ENCODE measurements around the gene TIMM9.

DNA sequence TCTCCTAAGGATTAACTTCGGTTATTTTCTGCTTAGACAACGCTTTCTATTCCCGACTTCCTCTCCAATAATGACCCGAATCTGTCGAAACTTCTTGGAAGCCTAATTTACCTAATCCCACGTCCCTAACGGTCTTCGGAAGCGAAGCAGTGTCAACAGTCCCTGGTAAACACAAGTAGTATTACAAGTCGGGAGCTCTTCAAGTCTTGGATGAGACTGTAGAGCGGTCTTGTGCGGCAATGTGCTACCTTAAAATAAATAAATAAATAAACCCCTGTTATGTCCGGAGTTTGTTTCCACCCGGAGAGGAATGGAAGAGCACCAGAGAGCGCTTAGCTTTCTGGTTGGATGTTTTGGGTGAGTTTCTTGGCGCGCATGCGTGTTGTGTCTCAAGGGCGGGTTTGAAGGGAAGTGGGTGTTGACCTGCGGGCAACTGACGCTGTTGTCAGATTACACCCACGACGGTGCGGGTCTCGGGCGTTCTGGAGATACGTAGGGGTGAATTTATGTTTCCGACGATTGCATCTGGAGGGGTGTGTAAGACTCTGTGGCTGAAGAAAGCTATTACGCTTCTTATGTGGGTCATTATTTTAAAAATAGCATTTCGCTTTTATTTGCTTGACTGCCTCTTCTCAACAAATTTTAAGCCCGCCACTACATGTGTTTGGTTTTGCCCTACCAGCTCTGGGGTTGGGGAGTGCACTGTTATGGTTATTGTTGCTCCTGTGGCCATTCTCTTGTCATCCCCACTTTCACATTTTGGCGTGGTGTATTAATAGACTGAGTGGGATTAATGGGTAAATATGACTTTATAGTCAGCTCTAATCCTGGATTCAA lies at the start of gene TIMM9, which contains the start of gene KIAA0586:
- TF ChIP-seq, protein P1, sequence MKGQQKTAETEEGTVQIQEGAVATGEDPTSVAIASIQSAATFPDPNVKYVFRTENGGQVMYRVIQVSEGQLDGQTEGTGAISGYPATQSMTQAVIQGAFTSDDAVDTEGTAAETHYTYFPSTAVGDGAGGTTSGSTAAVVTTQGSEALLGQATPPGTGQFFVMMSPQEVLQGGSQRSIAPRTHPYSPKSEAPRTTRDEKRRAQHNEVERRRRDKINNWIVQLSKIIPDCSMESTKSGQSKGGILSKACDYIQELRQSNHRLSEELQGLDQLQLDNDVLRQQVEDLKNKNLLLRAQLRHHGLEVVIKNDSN (IDR thresholded peaks at IDR 0.05) = no peak
- TF ChIP-seq NFIC (IDR thresholded peaks at IDR 0.05) = no peak
- 0 out of 2 replicates have a peak, but pooled peaks have one; percentile 26 for TF ChIP-seq CREB1 (IDR thresholded peaks at IDR 0.05; ENCODE audit: low read depth)
- no peak; the same call in none of the 2 replicates for TF ChIP-seq TAF1 (IDR thresholded peaks at IDR 0.05; ENCODE audit: low read depth)
- no peak for TF ChIP-seq CEBPB (IDR thresholded peaks at IDR 0.05)
- TF ChIP-seq RAD21 (IDR thresholded peaks at IDR 0.05; ENCODE audit: low read depth) = no peak
